IMR-90 (cell line): Measurements from ENCODE around the gene MEIS2. TPM values are rescaled to one million over a fixed set of nuclear protein-coding genes. Genes with fewer than 3 reads are reported as not detected.

Experiments
- ATAC-seq: fragments of 200-7000 bp; cut with Tn5 transposase; 2 replicates; pipeline ENCODE4 v1.9.1; 2020; ENCODE audit warnings: low read depth, mild to moderate bottlenecking, moderate library complexity
- BruUV-seq: library from RNA; stranded (reverse); fragments of 400-500 nt; replicated peaks from 2 replicates; lab custom pipeline; 2021; lab: Mats Ljungman, UMichigan
- CTCF ChIA-PET: fragments of 300-600 bp; formaldehyde crosslinking; extraction: SDS; loops from one replicate; lab custom pipeline; 2021; ENCODE audit warnings: antibody characterized with exemption; lab: Yijun Ruan, JAX
- POLR2A ChIA-PET: fragments of 300-600 bp; sonication (Branson Sonifier 250); formaldehyde crosslinking; loops from one replicate; lab custom pipeline; 2022; ENCODE audit warnings: antibody characterized with exemption; ENCODE audit not compliant: unreplicated experiment; lab: Charles Lee
- DNase-seq: peaks from one replicate; pipeline ENCODE4 v3.0.0; 2013
- H2AFZ ChIP-seq: replicated peaks from 2 replicates; pipeline ENCODE3; 2013; ENCODE audit warnings: low read length, mild to moderate bottlenecking; ENCODE audit not compliant: poor library complexity
- H2AK5ac ChIP-seq: 2 replicates; pipeline ENCODE4 v1.6.1; 2013; ENCODE audit warnings: low read depth, low read length, inconsistent platforms
- H2AK9ac ChIP-seq: replicated peaks from 2 replicates; pipeline ENCODE3; 2013; ENCODE audit warnings: mild to moderate bottlenecking, low read depth, low read length, moderate library complexity; ENCODE audit not compliant: poor library complexity
- H2BK120ac ChIP-seq: 2 replicates; pipeline ENCODE4 v1.6.1; 2013; ENCODE audit warnings: low read depth, low read length, inconsistent platforms
- H2BK15ac ChIP-seq: 3 replicates; pipeline ENCODE4 v1.6.1; 2013; ENCODE audit warnings: low read depth, low read length, inconsistent platforms
- H2BK20ac ChIP-seq: 2 replicates; pipeline ENCODE4 v1.6.1; 2013; ENCODE audit warnings: low read depth, mild to moderate bottlenecking, inconsistent platforms, low read length, moderate library complexity
- H2BK5ac ChIP-seq: 2 replicates; pipeline ENCODE4 v1.6.1; 2013; ENCODE audit warnings: mild to moderate bottlenecking, low read depth, low read length, inconsistent platforms; ENCODE audit not compliant: poor library complexity, severe bottlenecking
- H3K14ac ChIP-seq: replicated peaks from 2 replicates; pipeline ENCODE4 v1.6.1; 2013; ENCODE audit warnings: low read depth, low read length, inconsistent platforms
- H3K18ac ChIP-seq: 2 replicates; pipeline ENCODE4 v1.6.1; 2013; ENCODE audit warnings: low read depth, low read length, control low read depth
- H3K23ac ChIP-seq: 2 replicates; pipeline ENCODE4 v1.6.1; 2013; ENCODE audit warnings: low read depth, low read length, inconsistent platforms
- H3K27ac ChIP-seq: 2 replicates; pipeline ENCODE4 v1.5.1; 2013; ENCODE audit warnings: mild to moderate bottlenecking, control low read depth, low read length; ENCODE audit not compliant: insufficient read depth
- H3K27me3 ChIP-seq: 2 replicates; pipeline ENCODE4 v1.6.1; 2013; ENCODE audit warnings: low read length; ENCODE audit not compliant: control insufficient read depth, insufficient read depth
- H3K36me3 ChIP-seq: 2 replicates; pipeline ENCODE4 v1.6.1; 2013; ENCODE audit warnings: low read length, mixed read lengths; ENCODE audit not compliant: control insufficient read depth, insufficient read depth
- H3K4ac ChIP-seq: 2 replicates; pipeline ENCODE4 v1.6.1; 2013; ENCODE audit warnings: low read depth, low read length, inconsistent platforms
- H3K4me1 ChIP-seq: 2 replicates; pipeline ENCODE4 v1.6.1; 2013; ENCODE audit warnings: low read length, mixed read lengths; ENCODE audit not compliant: control insufficient read depth, insufficient read depth
- H3K4me2 ChIP-seq: 2 replicates; pipeline ENCODE4 v1.6.1; 2013; ENCODE audit warnings: low read depth, mild to moderate bottlenecking, control low read depth, low read length, moderate library complexity
- H3K4me3 ChIP-seq: 2 replicates; pipeline ENCODE4 v1.5.1; 2013; ENCODE audit warnings: low read depth, mild to moderate bottlenecking, control low read depth, low read length, moderate library complexity; ENCODE audit not compliant: insufficient read depth
- H3K56ac ChIP-seq: 2 replicates; pipeline ENCODE4 v1.6.1; 2013; ENCODE audit warnings: low read length, inconsistent platforms; ENCODE audit not compliant: insufficient read depth; ENCODE audit errors: extremely low read depth
- H3K79me1 ChIP-seq, 2 experiments: 2 replicates each; pipeline ENCODE4 v1.6.1; 2013; ENCODE audit warnings: low read length in 2 of 2, inconsistent platforms in 1 of 2, low read depth in 1 of 2
- H3K9ac ChIP-seq: 2 replicates; pipeline ENCODE4 v1.6.1; 2013; ENCODE audit warnings: low read depth, low read length, control low read depth
- H3K9me1 ChIP-seq: 2 replicates; pipeline ENCODE4 v1.6.1; 2013; ENCODE audit warnings: low read length, inconsistent platforms; ENCODE audit not compliant: insufficient read depth
- H3K9me3 ChIP-seq: 2 replicates; pipeline ENCODE4 v1.6.1; 2013; ENCODE audit warnings: low read length; ENCODE audit not compliant: control insufficient read depth, insufficient read depth
- H4K20me1 ChIP-seq: 2 replicates; pipeline ENCODE4 v1.6.1; 2013; ENCODE audit warnings: low read length, inconsistent platforms; ENCODE audit not compliant: insufficient read depth
- H4K5ac ChIP-seq: 2 replicates; pipeline ENCODE4 v1.6.1; 2013; ENCODE audit warnings: mild to moderate bottlenecking, low read depth, low read length, control low read depth
- H4K8ac ChIP-seq, 2 experiments: 2 replicates each; pipeline ENCODE4 v1.6.1; 2013; ENCODE audit warnings: low read depth in 2 of 2, low read length in 2 of 2, control low read depth in 1 of 2, inconsistent platforms in 1 of 2
- H4K91ac ChIP-seq: 2 replicates; pipeline ENCODE4 v1.6.1; 2013; ENCODE audit warnings: low read depth, low read length, inconsistent platforms; ENCODE audit not compliant: insufficient read depth
- BHLHE40 ChIP-seq: fragments of 150-350 bp; IDR thresholded peaks from 2 replicates; pipeline ENCODE4 v1.6.1; 2016; ENCODE audit warnings: mild to moderate bottlenecking, low read depth, low read length
- CEBPB ChIP-seq: IDR thresholded peaks from 2 replicates; pipeline ENCODE4 v1.6.1; 2012; ENCODE audit warnings: low read depth, low read length, improper control_type of control experiment
- CHD1 ChIP-seq: IDR thresholded peaks from 2 replicates; pipeline ENCODE4 v1.6.1; 2012; ENCODE audit warnings: low read depth, low read length, improper control_type of control experiment
- CTCF ChIP-seq: conservative IDR thresholded peaks from 2 replicates; pipeline ENCODE4 v1.5.1; 2012; ENCODE audit warnings: mild to moderate bottlenecking, low read depth, low read length, improper control_type of control experiment
- ELK1 ChIP-seq: fragments of 150-350 bp; IDR thresholded peaks from 2 replicates; pipeline ENCODE4 v1.6.1; 2016; ENCODE audit warnings: low read depth, mild to moderate bottlenecking, low read length, moderate library complexity, borderline replicate concordance
- FOS ChIP-seq: fragments of 150-350 bp; IDR thresholded peaks from 2 replicates; pipeline ENCODE4 v1.6.1; 2016; ENCODE audit warnings: low read depth, low read length
- MAFK ChIP-seq: IDR thresholded peaks from 2 replicates; pipeline ENCODE4 v1.6.1; 2012; ENCODE audit warnings: low read depth, low read length, improper control_type of control experiment
- MAZ ChIP-seq: IDR thresholded peaks from 2 replicates; pipeline ENCODE4 v1.6.1; 2012; ENCODE audit warnings: low read depth, mild to moderate bottlenecking, low read length, improper control_type of control experiment, moderate library complexity, borderline replicate concordance
- MXI1 ChIP-seq: IDR thresholded peaks from 2 replicates; pipeline ENCODE4 v1.6.1; 2012; ENCODE audit warnings: low read depth, mild to moderate bottlenecking, low read length, moderate library complexity, borderline replicate concordance
- NFE2L2 ChIP-seq: fragments of 150-350 bp; IDR thresholded peaks from 2 replicates; pipeline ENCODE4 v1.6.1; 2016; ENCODE audit warnings: low read depth, mild to moderate bottlenecking, low read length
- POLR2A ChIP-seq: IDR thresholded peaks from 2 replicates; pipeline ENCODE4 v1.6.1; 2012; ENCODE audit warnings: mild to moderate bottlenecking, low read depth, low read length
- RAD21 ChIP-seq: IDR thresholded peaks from 2 replicates; pipeline ENCODE4 v1.6.1; 2012; ENCODE audit warnings: low read length, improper control_type of control experiment
- RCOR1 ChIP-seq: IDR thresholded peaks from 2 replicates; pipeline ENCODE4 v1.6.1; 2012; ENCODE audit warnings: mild to moderate bottlenecking, low read length, improper control_type of control experiment; ENCODE audit not compliant: insufficient replicate concordance
- RFX5 ChIP-seq: IDR thresholded peaks from 2 replicates; pipeline ENCODE4 v1.8.0; 2012; ENCODE audit warnings: low read depth, mild to moderate bottlenecking, low read length, moderate library complexity
- SMC3 ChIP-seq: fragments of 150-350 bp; IDR thresholded peaks from 2 replicates; pipeline ENCODE4 v1.6.1; 2016; ENCODE audit warnings: low read depth, mild to moderate bottlenecking, antibody characterized with exemption, low read length, moderate library complexity
- USF2 ChIP-seq: fragments of 150-350 bp; IDR thresholded peaks from 2 replicates; pipeline ENCODE4 v1.6.1; 2017; ENCODE audit warnings: mild to moderate bottlenecking, antibody characterized with exemption, low read length, low read depth
- WGBS, 2 experiments: methylation state at CpG; one replicate each; pipeline versions ENCODE4 v1.1.5 to v1.1.7; 2013; ENCODE audit warnings: missing lambda C conversion rate in 2 of 2; ENCODE audit not compliant: insufficient read length in 1 of 2; ENCODE audit errors: extremely low coverage in 2 of 2; 5-methylcytosine and 5-hydroxymethylcytosine counted together
- dilution Hi-C: fragments of 300-500 bp; cut with HindIII; formaldehyde crosslinking; loops from one replicate; pipeline ENCODE4 v1.14.3; 2018; ENCODE audit warnings: low sequenced_read_pairs; ENCODE audit not compliant: unreplicated experiment
- in situ Hi-C: fragments of 300-500 bp; cut with MboI; formaldehyde crosslinking; loops from 3 replicates; pipeline ENCODE4 v1.14.3; 2019; ENCODE audit warnings: low sequenced_read_pairs, inconsistent platforms, mixed read lengths
- intact Hi-C: fragments of 100-400 bp; cut with micrococcal nuclease; formaldehyde crosslinking; loops from 2 replicates; pipeline ENCODE4 v1.10.0; 2022
- polyA plus RNA-seq, 3 experiments: library from polyadenylated mRNA; depleted of rRNA; stranded (reverse); fragments of >200 nt; gene quantifications; 2 replicates each; pipeline ENCODE4 v1.2.3, GENCODE V29; 2012; ENCODE audit warnings: low replicate concordance in 1 of 3
- total RNA-seq: library from RNA; depleted of rRNA; stranded (reverse); fragments of >200 nt; gene quantifications from 2 replicates; pipeline ENCODE4 v1.2.3, GENCODE V29; 2012

MEIS2 gene
- total and polyA plus RNA-seq, 2 of the 4 experiments (the other 2 are of a cell fraction): 70.1 to 71.3 TPM

- no peak overlapping the region for H3K56ac ChIP-seq
- BruUV-seq: no TSS peak
- no peak overlapping the region for H2BK5ac ChIP-seq
- H3K9me1 ChIP-seq: 0 out of 2 replicates have a peak, but pooled peaks cover 2% of the 10 kb centered on the region
- no peak overlapping the region for H3K4me3 ChIP-seq
- dilution Hi-C loops (no loop called here), in situ Hi-C loops (loop anchor here (10.0 to 25.0 kb wide), 6 partner anchors 621 to 1846 kb away; no protein-coding TSS in a partner anchor), intact Hi-C loops (loop anchor here (1.0 to 10.0 kb wide), 9 partner anchors 33 to 1615 kb away; partner anchors contain the start of gene MEIS2)
- H2BK120ac ChIP-seq: no peak overlapping the region; the same call in 1 of the 2 replicates
- no peak overlapping the region for H2BK20ac ChIP-seq
- no peaks in the 10 kb centered on the region for H3K36me3 ChIP-seq
- H2AK5ac ChIP-seq: no peak overlapping the region
- H3K4me2 ChIP-seq: peak overlapping the region; percentile 17; the same call in 1 of the 2 replicates
- H3K23ac ChIP-seq: no peak overlapping the region
- no peak overlapping the region for H3K9ac ChIP-seq
- H3K27ac ChIP-seq: no peak overlapping the region
- H3K4ac ChIP-seq: no peak overlapping the region
- peaks cover 1% of the 10 kb centered on the region; the same call in 1 of the 2 replicates for H3K4me1 ChIP-seq
- H4K91ac ChIP-seq: no peak overlapping the region
- peak; percentile 45 for ATAC-seq
- no peak overlapping the region for H4K8ac ChIP-seq
- H3K14ac ChIP-seq: no peak overlapping the region
- H4K20me1 ChIP-seq: no peaks in the 10 kb centered on the region
- CTCF ChIA-PET: interaction anchor here (0.6 to 1.9 kb wide), 7 partner anchors 18 to 1515 kb away, joined by 3 to 12 read pairs (median 4); no protein-coding TSS in a partner anchor
- TF ChIP-seq RCOR1 (no peak), MXI1 (no peak), SMC3 (peak; percentile 45), CHD1 (no peak), BHLHE40 (no peak), POLR2A (no peak), NFE2L2 (no peak), RAD21 (peak; percentile 69), MAFK (no peak), MAZ (no peak), CTCF (peak; percentile 58), RFX5 (no peak), USF2 (no peak), CEBPB (no peak), FOS (no peak), ELK1 (no peak)
- POLR2A ChIA-PET: no interaction called here
- H2AFZ ChIP-seq: no peak overlapping the region
- no CpG with 5 or more reads among the region's 1 CpG for WGBS, 2 experiments
- no peak overlapping the region for H2BK15ac ChIP-seq
- no peaks in the 10 kb centered on the region for H3K27me3 ChIP-seq
- H3K79me1 ChIP-seq: no peaks in the 10 kb centered on the region
- DNase-seq: peak; percentile 61
- no peak overlapping the region for H2AK9ac ChIP-seq
- no peak overlapping the region for H4K5ac ChIP-seq
- no peak overlapping the region for H3K18ac ChIP-seq
- H3K9me3 ChIP-seq: no peaks in the 10 kb centered on the region
Observed at GRCh38 chr15:37133602-37134001, 33.3 kb upstream of the MEIS2 start.
